HG03457 (cell line): ENCODE measurements around the gene SYNPO2.
A peak's percentile ranks its signal among the peaks of the same experiment; 100 is the strongest.
"Not testable (repeated sequence)": the region's sequence is repeated elsewhere in the genome, so short reads cannot be mapped to it uniquely, and the experiment has no call there.

Experiments
- ATAC-seq: cut with Tn5 transposase; IDR thresholded peaks from one replicate; pipeline ENCODE4 v1.9.1; 2021; ENCODE audit warnings: moderate number of reproducible peaks; ENCODE audit not compliant: unreplicated experiment

Gene SYNPO2

GRCh38 chr4:119027811-119028210, 139.2 kb downstream of the SYNPO2 start:
- ATAC-seq = no peak

- ATAC-seq = no peak
Measured at GRCh38 chr4:119028296-119028695, 139.6 kb downstream of the SYNPO2 start.

GRCh38 chr4:119029847-119030535, 141.3 kb downstream of the SYNPO2 start:
- ATAC-seq = no peak

- no peak for ATAC-seq
Measured at GRCh38 chr4:119030536-119030890, 141.9 kb downstream of the SYNPO2 start.

GRCh38 chr4:119031218-119031617, 142.6 kb downstream of the SYNPO2 start:
- no peak for ATAC-seq

- no peak for ATAC-seq
Measured at GRCh38 chr4:119032921-119033685, 144.4 kb downstream of the SYNPO2 start.

GRCh38 chr4:119034276-119035008, 145.8 kb downstream of the SYNPO2 start:
- ATAC-seq = no peak

- ATAC-seq = no peak
Measured at GRCh38 chr4:119035951-119036737, 147.5 kb downstream of the SYNPO2 start.

GRCh38 chr4:119037709-119038108, 149.1 kb downstream of the SYNPO2 start:
- ATAC-seq = no peak

- ATAC-seq = peak; percentile 60
Measured at GRCh38 chr4:119038116-119038841, 149.6 kb downstream of the SYNPO2 start.

- ATAC-seq = no peak
Measured at GRCh38 chr4:119039160-119039559, 150.5 kb downstream of the SYNPO2 start.

- no peak for ATAC-seq
Measured at GRCh38 chr4:119039779-119040178, 151.1 kb downstream of the SYNPO2 start.

GRCh38 chr4:119040261-119040660, 151.6 kb downstream of the SYNPO2 start:
- no peak for ATAC-seq

- no peak for ATAC-seq
Measured at GRCh38 chr4:119040694-119041185, 152.1 kb downstream of the SYNPO2 start.

- no peak for ATAC-seq
Measured at GRCh38 chr4:119041396-119041795, 152.7 kb downstream of the SYNPO2 start.

GRCh38 chr4:119041951-119042560, 153.4 kb downstream of the SYNPO2 start:
- ATAC-seq = peak; percentile 85

GRCh38 chr4:119046263-119046662, 157.6 kb downstream of the SYNPO2 start:
- no peak for ATAC-seq

GRCh38 chr4:119047059-119047458, 158.4 kb downstream of the SYNPO2 start:
- ATAC-seq = not testable (repeated sequence)

GRCh38 chr4:119048446-119048845, 159.8 kb downstream of the SYNPO2 start:
- ATAC-seq = no peak

GRCh38 chr4:119049342-119049741, 160.7 kb downstream of the SYNPO2 start:
- ATAC-seq = no peak
